Activated CD8-positive, alpha-beta T cell treated with anti-CD3 and anti-CD28 coated beads, Interleukin-2, amount 10 ng/mL, durations not matched to agents 7 days and 5 days (primary cell): ENCODE data around the gene TTLL3. TPM values are rescaled to one million over a fixed set of nuclear protein-coding genes. Genes with fewer than 3 reads are reported as not detected.
A peak's percentile ranks its signal among the peaks of the same experiment; 100 is the strongest.

ENCODE experiments used
- ATAC-seq: fragments of 150-1000 bp; cut with Tn5 transposase; one replicate; pipeline ENCODE4 v1.10.0; 2021; ENCODE audit warnings: moderate library complexity
- CTCF ChIA-PET: fragments of 350-600 bp; sonication (Branson Sonifier 250); formaldehyde crosslinking; loops from one replicate; lab custom pipeline; 2021; ENCODE audit warnings: antibody characterized with exemption; lab: Charles Lee
- POLR2A ChIA-PET: fragments of 350-600 bp; sonication (Branson Sonifier 250); formaldehyde crosslinking; loops from one replicate; lab custom pipeline; 2021; ENCODE audit warnings: antibody characterized with exemption; lab: Charles Lee
- DNase-seq: peaks from one replicate; pipeline ENCODE4 v3.0.0-alpha.2; 2020
- H3K27ac Mint-ChIP-seq: one replicate; pipeline ENCODE4 v1.8.0; 2021; ENCODE audit warnings: mild to moderate bottlenecking, mixed read lengths
- H3K27me3 Mint-ChIP-seq: one replicate; pipeline ENCODE4 v1.8.0; 2021; ENCODE audit warnings: low read depth, mixed read lengths
- H3K36me3 Mint-ChIP-seq: one replicate; pipeline ENCODE4 v1.8.0; 2021; ENCODE audit warnings: low read depth, mixed read lengths
- H3K4me1 Mint-ChIP-seq: one replicate; pipeline ENCODE4 v1.8.0; 2021; ENCODE audit warnings: low read depth, mixed read lengths
- H3K4me3 Mint-ChIP-seq: one replicate; pipeline ENCODE4 v1.8.0; 2021; ENCODE audit warnings: mild to moderate bottlenecking, mixed read lengths
- H3K9me3 Mint-ChIP-seq: one replicate; pipeline ENCODE4 v1.8.0; 2022; ENCODE audit warnings: mixed read lengths; ENCODE audit not compliant: insufficient read depth
- total RNA-seq, 2 experiments: library from RNA; stranded (reverse); gene quantifications; one replicate each; pipeline ENCODE4 v1.2.3, GENCODE V29; 2021

Gene TTLL3
- total RNA-seq, 2 experiments from 2014 or later: 53.7 to 55.2 TPM

- no peaks in the 10 kb centered on the region for H3K4me1 Mint-ChIP-seq
- CTCF ChIA-PET: interaction anchor here (1.2 kb wide), 1 partner anchor 227 kb away, joined by 3 read pairs; no protein-coding TSS in a partner anchor
These were observed 10.5 kb downstream of the TTLL3 start for GRCh38 chr3:9820543-9820942.

GRCh38 chr3:9820946-9821345 is 10.9 kb downstream of the TTLL3 start:
- H3K4me1 Mint-ChIP-seq: no peaks in the 10 kb centered on the region
- H3K4me3 Mint-ChIP-seq: no peak overlapping the region
- H3K27ac Mint-ChIP-seq: no peak overlapping the region
- no peaks in the 10 kb centered on the region for H3K9me3 Mint-ChIP-seq
- no peaks in the 10 kb centered on the region for H3K27me3 Mint-ChIP-seq
- CTCF ChIA-PET: no interaction called here
- POLR2A ChIA-PET: interaction anchor here (1.6 kb wide), 1 partner anchor 18 kb away, joined by 3 read pairs; no protein-coding TSS in a partner anchor
- peaks cover 2% of the 10 kb centered on the region for H3K36me3 Mint-ChIP-seq
- ATAC-seq (peak; percentile 64), DNase-seq (no peak)

More at GRCh38 chr3:9820543-9820942, 10.5 kb downstream of the TTLL3 start:
- Mint-ChIP-seq H3K4me3 (no peak overlapping the region), H3K9me3 (no peaks in the 10 kb centered on the region), H3K27ac (no peak overlapping the region), H3K27me3 (no peaks in the 10 kb centered on the region), H3K36me3 (peaks cover 2% of the 10 kb centered on the region)
- POLR2A ChIA-PET: interaction anchor here (1.6 kb wide), 1 partner anchor 17 kb away, joined by 3 read pairs; no protein-coding TSS in a partner anchor
- no peak for DNase-seq
- no peak for ATAC-seq

GRCh38 chr3:9825451-9826040 is 15.5 kb downstream of the TTLL3 start:
- no peak for ATAC-seq
- DNase-seq: no peak
- Mint-ChIP-seq H3K4me1 (peaks cover 8% of the 10 kb centered on the region), H3K27me3 (no peaks in the 10 kb centered on the region), H3K27ac (no peak overlapping the region), H3K36me3 (peaks cover 18% of the 10 kb centered on the region), H3K9me3 (no peaks in the 10 kb centered on the region), H3K4me3 (no peak overlapping the region)
- CTCF ChIA-PET: interaction anchor here (1.0 to 2.1 kb wide), 2 partner anchors 43 to 45 kb away, joined by 3 to 6 read pairs; no protein-coding TSS in a partner anchor
- POLR2A ChIA-PET: no interaction called here

- CTCF ChIA-PET: interaction anchor here (0.7 to 2.1 kb wide), 13 partner anchors 11 to 208 kb away, joined by 3 to 6 read pairs (median 3); partner anchors contain the start of genes ARPC4, CRELD1 and TADA3
- POLR2A ChIA-PET: interaction anchor here (1.4 kb wide), 1 partner anchor 34 kb away, joined by 3 read pairs; the partner anchor contains the start of gene ARPC4
- H3K36me3 Mint-ChIP-seq: peaks cover 25% of the 10 kb centered on the region
- peak overlapping the region; percentile 43 for H3K27ac Mint-ChIP-seq
- DNase-seq (peak; percentile 56), ATAC-seq (peak; percentile 73)
- H3K4me1 Mint-ChIP-seq: peaks cover 14% of the 10 kb centered on the region
- H3K4me3 Mint-ChIP-seq: no peak overlapping the region
- H3K27me3 Mint-ChIP-seq: no peaks in the 10 kb centered on the region
- no peaks in the 10 kb centered on the region for H3K9me3 Mint-ChIP-seq
These were observed 16.9 kb downstream of the TTLL3 start for GRCh38 chr3:9826815-9827573.

- peaks cover 14% of the 10 kb centered on the region for H3K4me1 Mint-ChIP-seq
- ATAC-seq (no peak), DNase-seq (no peak)
- ChIA-PET POLR2A (interaction anchor here (0.6 kb wide), 1 partner anchor 221 kb away, joined by 3 read pairs; no protein-coding TSS in a partner anchor), CTCF (interaction anchor here (1.4 to 1.6 kb wide), 3 partner anchors 12 to 24 kb away, joined by 3 to 6 read pairs (median 4); no protein-coding TSS in a partner anchor)
- no peaks in the 10 kb centered on the region for H3K9me3 Mint-ChIP-seq
- H3K27ac Mint-ChIP-seq: no peak overlapping the region
- peaks cover 35% of the 10 kb centered on the region for H3K36me3 Mint-ChIP-seq
- no peak overlapping the region for H3K4me3 Mint-ChIP-seq
- H3K27me3 Mint-ChIP-seq: no peaks in the 10 kb centered on the region
These were observed 19.0 kb downstream of the TTLL3 start for GRCh38 chr3:9828801-9829755.

- POLR2A ChIA-PET: interaction anchor here (0.9 to 1.6 kb wide), 3 partner anchors 13 to 39 kb away, joined by 3 read pairs; partner anchors contain the start of genes ARPC4, RPUSD3 and TADA3
- Mint-ChIP-seq H3K9me3 (no peaks in the 10 kb centered on the region), H3K27me3 (no peaks in the 10 kb centered on the region), H3K36me3 (peaks cover 51% of the 10 kb centered on the region), H3K4me3 (no peak overlapping the region), H3K27ac (no peak overlapping the region), H3K4me1 (peaks cover 14% of the 10 kb centered on the region)
- ATAC-seq (no peak), DNase-seq (no peak)
- CTCF ChIA-PET: interaction anchor here (0.8 to 1.4 kb wide), 4 partner anchors 17 to 104 kb away, joined by 3 to 8 read pairs (median 4); no protein-coding TSS in a partner anchor
These were observed 21.2 kb downstream of the TTLL3 start for GRCh38 chr3:9831253-9831652.

GRCh38 chr3:9833078-9833477 is 23.0 kb downstream of the TTLL3 start:
- H3K27ac Mint-ChIP-seq: no peak overlapping the region
- ATAC-seq (no peak), DNase-seq (no peak)
- peaks cover 46% of the 10 kb centered on the region for H3K36me3 Mint-ChIP-seq
- no peaks in the 10 kb centered on the region for H3K9me3 Mint-ChIP-seq
- CTCF ChIA-PET: interaction anchor here (1.7 kb wide), 1 partner anchor 100 kb away, joined by 5 read pairs; no protein-coding TSS in a partner anchor
- POLR2A ChIA-PET: no interaction called here
- no peak overlapping the region for H3K4me3 Mint-ChIP-seq
- H3K27me3 Mint-ChIP-seq: no peaks in the 10 kb centered on the region
- H3K4me1 Mint-ChIP-seq: peaks cover 6% of the 10 kb centered on the region

GRCh38 chr3:9834520-9835380 is 24.7 kb downstream of the TTLL3 start:
- DNase-seq: no peak
- ChIA-PET POLR2A (interaction anchor here (1.6 kb wide), 1 partner anchor 25 kb away, joined by 4 read pairs; the partner anchor contains the start of gene TTLL3), CTCF (no interaction called here)
- peaks cover 40% of the 10 kb centered on the region for H3K36me3 Mint-ChIP-seq
- H3K4me1 Mint-ChIP-seq: peaks cover 6% of the 10 kb centered on the region
- ATAC-seq: no peak
- no peaks in the 10 kb centered on the region for H3K9me3 Mint-ChIP-seq
- H3K27me3 Mint-ChIP-seq: no peaks in the 10 kb centered on the region
- no peak overlapping the region for H3K27ac Mint-ChIP-seq
- H3K4me3 Mint-ChIP-seq: no peak overlapping the region

GRCh38 chr3:9837701-9838582 is 27.9 kb downstream of the TTLL3 start:
- DNase-seq (no peak), ATAC-seq (no peak)
- peaks cover 49% of the 10 kb centered on the region for H3K36me3 Mint-ChIP-seq
- POLR2A ChIA-PET: no interaction called here
- no peaks in the 10 kb centered on the region for H3K27me3 Mint-ChIP-seq
- CTCF ChIA-PET: interaction anchor here (1.2 kb wide), 1 partner anchor 11 kb away, joined by 3 read pairs; no protein-coding TSS in a partner anchor
- H3K27ac Mint-ChIP-seq: no peak overlapping the region
- H3K4me3 Mint-ChIP-seq: no peak overlapping the region
- H3K4me1 Mint-ChIP-seq: peaks cover 10% of the 10 kb centered on the region
- H3K9me3 Mint-ChIP-seq: no peaks in the 10 kb centered on the region
